RWPE1 (cell line): ENCODE data around the gene MGAT3.

Experiments
- CTCF ChIA-PET: fragments of 350-600 bp; sonication (Branson Sonifier 250); formaldehyde crosslinking; extraction: SDS; loops from one replicate; lab custom pipeline; 2021; lab: Yijun Ruan, JAX
- POLR2A ChIA-PET: fragments of 400-600 bp; formaldehyde crosslinking; extraction: SDS; loops from one replicate; lab custom pipeline; 2020; ENCODE audit warnings: antibody characterized with exemption; ENCODE audit not compliant: low non-redundant PET; lab: Yijun Ruan, JAX
- DNase-seq: peaks from one replicate; pipeline ENCODE4 v3.0.0; 2012; ENCODE audit warnings: low spot score
- H3K27ac ChIP-seq: fragments of 450-650 bp; 2 replicates; pipeline ENCODE4 v1.5.1; 2017
- CTCF ChIP-seq: fragments of 450-650 bp; conservative IDR thresholded peaks from 2 replicates; pipeline ENCODE4 v1.5.1; 2017; ENCODE audit warnings: low read depth, mild to moderate bottlenecking

The MGAT3 gene

GRCh38 chr22:39472570-39473556, 16.1 kb downstream of the MGAT3 start:
- TF ChIP-seq CTCF: no peak
- DNase-seq: no peak
- H3K27ac ChIP-seq: no peak overlapping the region
- POLR2A ChIA-PET: no interaction called here
- CTCF ChIA-PET: interaction anchor here (0.9 kb wide), 1 partner anchor 45 kb away, joined by 3 read pairs; no protein-coding TSS in a partner anchor

- ChIA-PET POLR2A (no interaction called here), CTCF (interaction anchor here (0.6 kb wide), 1 partner anchor 639 kb away, joined by 5 read pairs; no protein-coding TSS in a partner anchor)
- DNase-seq: no peak
- no peak for TF ChIP-seq CTCF
- H3K27ac ChIP-seq: no peak overlapping the region
Measured at GRCh38 chr22:39473851-39474250, 17.0 kb downstream of the MGAT3 start.

DNA sequence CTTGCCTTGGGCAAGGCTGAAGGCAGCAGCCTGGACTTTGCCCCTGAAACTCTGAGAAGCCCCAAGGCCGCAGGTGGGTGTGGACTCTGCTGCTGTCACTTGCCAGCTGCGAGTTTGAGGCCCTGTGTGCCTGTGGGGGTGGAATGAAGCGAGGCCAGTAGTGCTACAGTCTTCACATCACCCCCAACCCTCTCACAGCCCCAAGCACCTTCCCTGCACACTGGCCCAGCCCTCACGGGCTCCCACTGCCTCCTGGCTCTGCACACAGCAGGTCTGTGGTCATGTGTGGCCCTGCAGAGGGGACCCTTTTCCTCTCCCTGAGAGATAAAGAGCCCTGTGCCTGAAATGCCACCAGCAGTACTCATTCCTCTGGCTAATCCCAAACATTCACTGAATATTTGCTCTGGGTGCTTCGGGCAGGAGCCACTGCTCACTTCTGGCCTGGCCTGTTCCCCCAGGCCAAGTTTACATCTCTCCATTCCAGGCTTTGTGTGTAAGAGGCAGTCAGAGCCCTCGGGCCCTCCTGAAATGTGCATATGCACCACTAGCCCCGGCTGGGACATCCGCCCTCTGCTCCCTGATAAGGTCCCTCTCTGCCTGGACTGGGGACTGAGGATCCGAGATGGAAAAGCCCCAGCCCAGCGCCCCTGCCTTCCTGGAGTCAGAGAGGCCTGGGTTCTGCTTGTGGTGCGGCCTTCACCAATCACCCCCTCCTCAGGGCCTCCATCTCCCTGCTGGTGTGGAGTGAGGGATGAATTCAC, 17.7 kb downstream of the MGAT3 start:
- ChIA-PET POLR2A (no interaction called here), CTCF (interaction anchor here (0.6 kb wide), 1 partner anchor 640 kb away, joined by 5 read pairs; no protein-coding TSS in a partner anchor)
- TF ChIP-seq CTCF: no peak
- DNase-seq: no peak
- H3K27ac ChIP-seq: no peak overlapping the region

GRCh38 chr22:39475337-39475736, 18.5 kb downstream of the MGAT3 start:
- ChIA-PET CTCF (interaction anchor here (0.6 kb wide), 1 partner anchor 29 kb away, joined by 3 read pairs; no protein-coding TSS in a partner anchor), POLR2A (no interaction called here)
- no peak for DNase-seq
- H3K27ac ChIP-seq: no peak overlapping the region
- TF ChIP-seq CTCF: no peak

DNA sequence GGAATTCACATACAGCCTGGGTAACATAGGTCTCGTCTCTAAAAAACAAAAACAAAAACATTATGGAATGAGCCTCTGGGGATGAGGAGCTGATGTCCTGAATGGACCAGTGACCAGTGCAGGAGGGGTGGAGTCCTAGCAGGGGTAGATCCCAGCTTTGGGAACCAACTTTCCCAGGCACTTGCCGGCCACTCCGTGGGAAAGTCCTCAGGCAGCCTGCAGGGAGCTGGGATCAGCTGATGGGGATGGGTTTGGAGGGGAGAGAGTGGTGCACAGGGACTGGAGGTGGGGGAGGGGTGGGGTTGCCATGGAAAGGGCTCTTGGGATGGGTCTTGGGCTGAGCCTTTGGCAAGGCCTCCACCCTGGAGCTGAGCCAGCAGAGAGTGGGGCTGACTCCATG, 19.1 kb downstream of the MGAT3 start:
- POLR2A ChIA-PET: no interaction called here
- TF ChIP-seq CTCF: no peak
- DNase-seq: no peak
- CTCF ChIA-PET: interaction anchor here (0.6 kb wide), 1 partner anchor 29 kb away, joined by 3 read pairs; no protein-coding TSS in a partner anchor
- H3K27ac ChIP-seq: no peak overlapping the region

GRCh38 chr22:39476664-39477063, 19.9 kb downstream of the MGAT3 start:
- TF ChIP-seq CTCF: no peak
- DNase-seq: no peak
- CTCF ChIA-PET: no interaction called here
- H3K27ac ChIP-seq: no peak overlapping the region
- POLR2A ChIA-PET: no interaction called here
